AG09309 (cell line): ENCODE measurements around the gene ALDH3A1.

ENCODE experiments used
- DNase-seq: peaks from one replicate; pipeline ENCODE4 v3.0.0-alpha.2; 2010; ENCODE audit warnings: low read depth
- H3K4me3 ChIP-seq: 2 replicates; pipeline ENCODE4 v1.5.1; 2011; ENCODE audit warnings: mild to moderate bottlenecking, low read depth, low read length, moderate library complexity; ENCODE audit not compliant: control insufficient read depth
- TF ChIP-seq, protein P1 (sequence below): IDR thresholded peaks from 2 replicates; pipeline ENCODE4 v1.5.1; 2011; ENCODE audit warnings: mild to moderate bottlenecking, low read depth, low read length, inconsistent platforms; ENCODE audit not compliant: insufficient read depth, control insufficient read depth; ENCODE audit errors: missing control alignments

ALDH3A1 gene

DNA sequence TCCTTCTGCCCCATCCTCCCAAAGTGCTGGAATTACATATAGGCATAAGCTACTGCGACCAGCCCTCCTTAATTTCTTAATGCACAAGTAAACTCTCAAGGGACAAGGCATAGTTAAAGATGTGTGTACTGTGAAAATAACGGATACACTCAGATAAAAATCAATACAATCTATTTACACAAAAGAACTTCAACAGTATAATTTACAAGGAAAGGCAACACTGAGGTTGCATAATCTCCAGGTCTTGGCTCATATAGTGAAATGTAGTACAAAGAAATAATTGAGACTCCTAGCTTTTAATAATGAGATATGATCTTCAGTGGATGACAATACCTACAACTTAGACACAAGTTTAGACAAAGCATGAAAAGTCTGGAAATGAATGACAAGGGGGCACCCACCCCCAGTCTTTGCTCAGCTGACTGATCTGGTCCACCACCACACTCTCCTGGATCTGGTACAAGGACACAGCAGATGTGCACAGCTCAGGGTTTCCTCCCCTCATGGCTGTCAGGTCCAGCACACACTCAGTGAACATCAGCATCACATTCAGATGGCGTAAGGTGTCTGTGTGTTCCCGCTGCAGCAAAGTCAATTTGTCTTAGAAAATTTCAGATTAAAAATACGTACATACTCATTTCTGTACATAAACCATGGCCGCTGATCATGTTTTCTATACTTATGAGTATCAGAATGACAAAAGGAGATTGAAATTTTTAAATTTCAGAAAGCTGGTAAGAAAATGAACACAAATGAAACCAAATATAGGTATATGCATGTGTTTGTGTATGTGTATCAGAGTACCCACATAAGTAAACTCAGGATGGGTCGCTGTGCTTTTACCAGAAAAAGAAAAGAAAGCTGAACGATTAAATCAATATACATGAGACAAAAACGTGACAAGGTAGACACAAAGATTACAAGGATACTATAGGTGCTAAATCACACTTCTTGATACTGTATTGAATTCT is 33.7 kb upstream of the ALDH3A1 start:
- TF ChIP-seq, protein P1, sequence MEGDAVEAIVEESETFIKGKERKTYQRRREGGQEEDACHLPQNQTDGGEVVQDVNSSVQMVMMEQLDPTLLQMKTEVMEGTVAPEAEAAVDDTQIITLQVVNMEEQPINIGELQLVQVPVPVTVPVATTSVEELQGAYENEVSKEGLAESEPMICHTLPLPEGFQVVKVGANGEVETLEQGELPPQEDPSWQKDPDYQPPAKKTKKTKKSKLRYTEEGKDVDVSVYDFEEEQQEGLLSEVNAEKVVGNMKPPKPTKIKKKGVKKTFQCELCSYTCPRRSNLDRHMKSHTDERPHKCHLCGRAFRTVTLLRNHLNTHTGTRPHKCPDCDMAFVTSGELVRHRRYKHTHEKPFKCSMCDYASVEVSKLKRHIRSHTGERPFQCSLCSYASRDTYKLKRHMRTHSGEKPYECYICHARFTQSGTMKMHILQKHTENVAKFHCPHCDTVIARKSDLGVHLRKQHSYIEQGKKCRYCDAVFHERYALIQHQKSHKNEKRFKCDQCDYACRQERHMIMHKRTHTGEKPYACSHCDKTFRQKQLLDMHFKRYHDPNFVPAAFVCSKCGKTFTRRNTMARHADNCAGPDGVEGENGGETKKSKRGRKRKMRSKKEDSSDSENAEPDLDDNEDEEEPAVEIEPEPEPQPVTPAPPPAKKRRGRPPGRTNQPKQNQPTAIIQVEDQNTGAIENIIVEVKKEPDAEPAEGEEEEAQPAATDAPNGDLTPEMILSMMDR = no peak
- DNase-seq = no peak
- H3K4me3 ChIP-seq = no peak overlapping the region

DNA sequence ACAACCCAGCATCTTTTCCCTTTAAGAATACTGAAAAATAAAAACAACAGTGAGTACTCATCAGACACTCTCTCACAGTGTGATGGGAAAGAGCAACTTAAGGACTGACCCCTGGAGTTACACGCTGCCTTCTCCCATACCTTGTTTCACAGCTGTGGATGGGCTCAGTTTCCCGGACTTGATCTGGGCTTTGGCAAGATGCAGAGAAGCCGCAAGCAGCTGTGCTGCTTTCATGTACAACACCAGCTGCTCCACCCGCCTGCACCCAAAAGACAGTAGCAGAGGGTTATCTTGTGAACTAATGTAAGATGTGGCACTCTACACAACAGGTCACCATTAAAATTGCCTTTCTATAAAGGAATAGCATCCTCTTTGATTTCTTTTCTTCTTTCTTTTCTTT is 32.7 kb upstream of the ALDH3A1 start:
- no peak overlapping the region for H3K4me3 ChIP-seq
- TF ChIP-seq, protein P1 = no peak
- no peak for DNase-seq

DNA sequence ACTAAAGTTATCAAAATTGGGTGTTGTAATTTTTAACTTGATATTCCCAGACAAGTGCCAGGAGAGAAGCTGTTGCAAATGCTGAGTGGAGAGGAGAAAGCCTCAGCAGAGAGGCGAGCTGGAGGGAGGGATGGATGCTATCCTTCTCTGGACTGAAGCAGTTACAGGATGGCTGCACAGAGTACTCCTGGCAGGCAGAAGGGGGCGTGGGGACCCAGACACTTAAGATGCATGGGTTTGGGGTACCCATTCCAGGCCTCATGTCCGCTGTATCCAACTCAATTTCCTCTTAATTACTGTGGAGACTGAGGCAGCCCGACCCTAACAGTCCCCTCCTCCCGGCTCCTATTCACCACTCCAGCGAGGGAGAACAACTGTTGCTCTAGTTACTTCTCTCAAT is 25.4 kb upstream of the ALDH3A1 start:
- no peak for DNase-seq
- TF ChIP-seq, protein P1 = no peak
- H3K4me3 ChIP-seq = no peak overlapping the region

DNA sequence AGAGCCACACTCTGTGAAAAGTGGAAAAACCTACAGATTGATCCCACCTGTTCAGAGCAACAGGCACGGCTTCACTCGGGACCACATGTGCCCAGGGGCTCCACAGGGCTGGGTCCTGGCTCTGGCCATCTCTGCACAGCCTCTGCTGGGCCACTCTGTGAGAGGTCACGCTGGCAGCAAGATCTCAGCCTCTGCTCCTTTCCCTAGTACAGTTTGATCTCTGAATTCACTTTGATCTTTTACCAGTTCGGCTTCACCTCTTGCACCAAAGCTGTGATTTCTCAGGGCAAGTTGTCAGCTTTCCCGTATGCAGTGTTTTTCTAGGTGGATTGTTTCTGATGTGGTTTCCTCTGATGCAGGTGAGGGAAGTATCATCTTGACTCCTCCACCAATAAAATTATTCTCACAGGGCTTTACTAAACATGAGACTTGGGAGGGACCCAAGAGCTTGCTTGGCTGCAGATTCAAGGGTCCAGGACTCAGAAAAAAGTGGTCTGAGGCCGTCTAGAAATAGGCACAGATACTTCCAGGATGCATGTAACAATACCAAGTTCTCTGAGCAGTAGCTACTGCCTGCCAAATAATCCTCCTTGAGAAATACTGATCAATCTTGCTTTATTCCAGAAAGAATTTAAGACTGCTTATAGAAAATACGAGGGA is 24.0 kb upstream of the ALDH3A1 start:
- TF ChIP-seq, protein P1 = no peak
- no peak for DNase-seq
- H3K4me3 ChIP-seq = no peak overlapping the region

DNA sequence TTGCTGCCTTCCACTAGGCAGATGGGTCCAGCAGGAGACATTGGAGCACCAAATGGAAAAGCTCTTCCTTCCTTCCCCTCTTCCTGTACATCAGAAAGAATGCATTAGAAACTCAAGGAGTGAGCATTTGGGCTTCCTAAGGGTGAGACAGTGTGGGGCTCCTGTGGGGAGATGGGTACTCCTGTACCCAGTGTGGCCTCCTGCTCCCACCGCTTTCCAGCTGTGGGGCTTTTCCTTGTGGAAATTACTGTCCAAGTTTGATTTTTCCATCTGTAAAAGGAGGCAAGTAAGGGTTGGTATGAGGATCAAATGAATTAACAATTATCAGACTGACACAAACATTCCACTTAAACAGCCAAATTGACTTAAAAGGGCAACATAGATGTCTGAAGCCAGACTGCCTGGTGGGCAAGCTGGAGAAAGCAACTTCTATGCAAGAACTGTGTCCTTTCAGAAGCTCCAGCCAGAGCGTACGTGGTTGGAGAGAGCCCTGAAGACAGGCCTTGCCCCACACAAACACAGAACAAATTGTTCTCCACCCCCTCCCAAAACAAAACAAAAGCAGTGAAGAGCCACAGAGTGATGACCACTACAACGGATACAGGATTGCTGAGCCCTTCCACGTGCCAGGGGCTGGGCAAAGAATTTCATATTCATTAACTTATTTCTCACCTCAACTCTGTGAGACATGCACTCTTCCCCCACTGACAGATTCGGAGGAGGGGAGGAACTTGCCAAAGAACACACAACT is 23.1 kb upstream of the ALDH3A1 start:
- TF ChIP-seq, protein P1 = no peak
- no peak for DNase-seq
- no peak overlapping the region for H3K4me3 ChIP-seq

DNA sequence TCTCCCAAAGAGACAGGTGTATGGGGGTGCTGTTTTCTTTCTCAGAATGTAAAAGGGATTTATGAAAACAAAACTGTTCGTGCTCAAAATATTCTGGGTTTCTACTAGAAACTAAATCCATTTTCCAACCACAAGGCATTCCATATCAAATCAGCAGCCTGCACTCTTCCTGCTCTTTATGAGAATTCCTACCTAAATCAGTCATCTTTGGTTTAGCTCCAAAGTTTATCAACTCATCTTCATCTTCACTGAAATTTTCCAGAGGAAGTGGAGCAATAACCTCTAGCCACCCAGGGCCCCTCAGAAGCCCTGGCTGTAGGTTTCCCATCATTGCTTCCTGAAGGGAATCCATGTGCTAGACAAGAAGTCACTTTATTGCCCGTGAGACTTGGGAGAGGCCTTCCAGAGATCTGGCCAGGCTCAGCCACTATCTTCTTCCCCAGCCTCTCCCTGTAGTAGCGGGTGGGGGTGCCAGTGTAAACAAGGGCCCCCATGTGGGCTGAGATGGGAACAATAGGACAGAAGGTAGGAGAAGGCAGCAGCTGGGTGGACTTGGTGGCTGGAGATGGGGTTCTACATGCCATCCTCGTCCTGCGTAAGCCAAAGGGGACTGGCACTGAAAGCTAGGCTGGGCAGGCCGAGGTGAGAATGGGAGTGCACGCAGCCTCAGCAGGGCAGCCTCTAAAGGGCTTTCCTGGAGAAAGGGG is 22.0 kb upstream of the ALDH3A1 start:
- DNase-seq = peak; percentile 74
- no peak overlapping the region for H3K4me3 ChIP-seq
- TF ChIP-seq, protein P1 = no peak
